GM21528 (cell line): Measurements from ENCODE around the gene PIK3R1.
"Not testable (repeated sequence)": the region's sequence is repeated elsewhere in the genome, so short reads cannot be mapped to it uniquely, and the experiment has no call there.

Experiments
- ATAC-seq: cut with Tn5 transposase; IDR thresholded peaks from one replicate; pipeline ENCODE4 v1.9.1; 2021; ENCODE audit warnings: mild to moderate bottlenecking, moderate library complexity; ENCODE audit not compliant: unreplicated experiment, low FRiP score

PIK3R1 gene

DNA sequence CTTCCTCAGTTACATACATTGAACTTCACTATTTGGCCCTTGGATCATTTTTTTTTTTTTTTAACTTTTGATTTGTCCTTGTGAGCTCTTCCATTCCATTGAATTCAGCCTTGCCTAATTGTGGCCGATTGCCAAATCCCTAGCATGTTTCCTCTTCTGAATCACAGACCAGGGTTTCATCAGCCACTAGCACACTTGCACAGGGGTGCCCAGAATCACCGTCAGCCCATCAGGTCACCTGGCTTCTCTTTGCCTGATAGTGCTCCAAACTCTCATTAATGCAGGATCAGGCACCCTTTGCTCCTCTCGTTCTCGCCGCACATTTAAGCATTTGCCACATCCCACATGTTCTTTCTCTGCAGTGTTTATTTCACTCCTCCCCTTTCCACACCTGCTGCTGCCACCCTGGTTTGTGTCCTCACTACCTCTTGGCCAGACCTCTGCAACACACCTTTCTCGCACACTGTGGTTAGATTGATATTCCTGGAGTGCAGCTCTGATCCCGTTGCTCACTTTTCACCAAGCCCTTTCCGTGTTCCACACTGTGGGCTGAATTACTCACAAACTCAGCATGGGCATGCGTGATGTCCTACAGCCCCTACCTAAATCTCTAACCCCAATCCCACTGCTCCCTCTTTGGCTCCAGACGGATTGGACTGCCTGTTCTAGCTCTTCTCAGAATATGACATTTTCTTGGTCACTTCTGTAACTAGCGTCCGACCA lies 9.8 kb downstream of the PIK3R1 start:
- ATAC-seq = no peak

DNA sequence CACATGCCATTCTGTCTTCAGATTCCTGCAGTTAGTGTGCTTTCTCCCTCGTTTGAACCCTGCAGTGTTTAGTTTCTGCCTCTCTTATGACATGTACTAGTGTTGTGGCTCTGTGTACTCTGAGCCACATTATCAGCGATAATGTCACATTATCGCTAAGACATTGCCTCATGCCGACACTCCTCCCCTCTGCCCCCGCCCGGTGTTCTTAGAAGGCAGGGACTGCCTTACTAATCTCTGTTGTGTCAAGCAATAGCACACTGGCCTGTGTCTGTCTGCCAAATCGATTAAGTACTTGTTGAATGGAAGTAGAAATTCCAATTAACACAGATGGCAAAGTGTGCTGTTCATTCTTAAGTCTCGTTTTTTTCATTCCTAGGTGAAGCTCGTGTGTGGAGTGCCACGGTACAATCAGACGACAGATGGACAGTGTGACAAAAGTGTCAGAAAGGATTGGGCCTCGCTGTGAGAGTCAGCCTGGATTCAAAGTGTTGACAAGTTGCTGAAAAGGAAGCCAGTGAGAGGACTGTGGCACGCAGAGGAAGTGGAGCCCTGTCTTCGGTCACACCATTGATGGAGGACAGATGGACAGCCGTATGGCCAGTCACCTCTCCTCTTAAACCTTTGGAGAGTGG lies 10.5 kb downstream of the PIK3R1 start:
- no peak for ATAC-seq

GRCh38 chr5:68226546-68227073 lies 11.1 kb downstream of the PIK3R1 start:
- no peak for ATAC-seq

GRCh38 chr5:68227532-68228160 lies 12.1 kb downstream of the PIK3R1 start:
- ATAC-seq = no peak

- ATAC-seq = no peak
These were observed 13.9 kb downstream of the PIK3R1 start for GRCh38 chr5:68229416-68229815.

GRCh38 chr5:68230285-68230684 lies 14.7 kb downstream of the PIK3R1 start:
- ATAC-seq = no peak

- no peak for ATAC-seq
These were observed 16.0 kb downstream of the PIK3R1 start for GRCh38 chr5:68231414-68232076.

- no peak for ATAC-seq
These were observed 16.7 kb downstream of the PIK3R1 start for GRCh38 chr5:68232277-68232676.

- ATAC-seq = no peak
These were observed 17.5 kb downstream of the PIK3R1 start for GRCh38 chr5:68233075-68233474.

- ATAC-seq = not testable (repeated sequence)
These were observed 19.7 kb downstream of the PIK3R1 start for GRCh38 chr5:68235229-68235628.

DNA sequence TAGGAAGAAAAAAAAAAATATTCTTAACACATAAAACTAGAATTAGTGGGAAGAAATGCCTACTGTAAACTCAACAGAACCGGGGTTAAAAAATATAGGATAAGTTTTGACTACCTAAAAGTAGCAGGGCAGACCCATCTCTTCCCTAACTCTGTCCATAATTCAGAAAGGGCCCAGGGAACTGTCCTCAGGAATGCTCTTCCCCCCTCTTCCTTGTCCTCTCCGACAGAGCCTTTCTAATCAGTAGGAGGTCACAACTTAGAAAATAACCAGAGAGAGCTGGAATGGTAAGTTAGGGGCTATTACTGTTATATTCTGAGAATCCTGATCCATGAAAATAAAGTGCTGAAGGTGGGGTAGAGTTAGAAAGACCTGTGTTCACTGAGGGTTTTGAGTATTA lies 22.2 kb downstream of the PIK3R1 start:
- ATAC-seq = no peak

GRCh38 chr5:68239487-68239886 lies 23.9 kb downstream of the PIK3R1 start:
- peak; percentile 92 for ATAC-seq

GRCh38 chr5:68240202-68240601 lies 24.6 kb downstream of the PIK3R1 start:
- peak; percentile 54 for ATAC-seq

DNA sequence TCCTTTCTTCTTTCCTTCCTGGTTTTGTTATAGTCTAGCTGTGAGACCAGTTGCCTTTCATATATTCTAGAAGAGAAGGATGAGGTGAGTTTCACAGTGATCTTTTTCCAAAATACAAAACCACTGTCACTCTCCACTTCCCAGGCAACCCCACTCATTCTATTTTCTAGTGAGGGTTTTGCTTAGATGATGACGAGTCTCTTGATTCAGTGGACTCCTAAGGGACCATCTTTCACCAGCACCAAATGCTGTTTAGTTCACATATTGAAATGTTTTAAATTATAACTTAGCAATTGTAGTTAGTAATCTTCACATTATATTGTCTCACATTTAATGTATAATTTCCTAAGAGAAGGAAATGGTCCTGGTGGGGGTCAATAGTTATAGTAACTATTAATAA lies 25.2 kb downstream of the PIK3R1 start:
- no peak for ATAC-seq

DNA sequence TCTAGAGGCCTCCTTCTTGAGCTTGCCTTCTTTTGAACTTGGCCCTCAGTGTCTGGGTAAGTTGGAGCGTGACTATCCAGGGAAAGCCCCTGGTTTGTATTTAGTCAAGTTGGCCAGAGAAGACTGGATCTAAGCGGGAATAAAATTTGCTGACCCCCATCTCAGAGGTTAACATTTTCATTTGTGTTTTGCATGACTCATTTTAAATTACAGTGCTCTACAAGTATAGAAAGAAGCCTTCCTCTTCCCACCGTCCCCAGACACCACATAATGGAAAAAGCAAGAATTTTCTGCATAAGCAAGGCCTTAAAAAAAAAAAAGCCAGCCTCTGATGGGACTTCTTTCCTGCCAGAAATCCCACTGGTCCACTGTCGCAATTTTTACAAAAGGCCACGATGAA lies 27.2 kb downstream of the PIK3R1 start:
- ATAC-seq = no peak

- ATAC-seq = no peak
These were observed 27.7 kb downstream of the PIK3R1 start for GRCh38 chr5:68243251-68243650.

DNA sequence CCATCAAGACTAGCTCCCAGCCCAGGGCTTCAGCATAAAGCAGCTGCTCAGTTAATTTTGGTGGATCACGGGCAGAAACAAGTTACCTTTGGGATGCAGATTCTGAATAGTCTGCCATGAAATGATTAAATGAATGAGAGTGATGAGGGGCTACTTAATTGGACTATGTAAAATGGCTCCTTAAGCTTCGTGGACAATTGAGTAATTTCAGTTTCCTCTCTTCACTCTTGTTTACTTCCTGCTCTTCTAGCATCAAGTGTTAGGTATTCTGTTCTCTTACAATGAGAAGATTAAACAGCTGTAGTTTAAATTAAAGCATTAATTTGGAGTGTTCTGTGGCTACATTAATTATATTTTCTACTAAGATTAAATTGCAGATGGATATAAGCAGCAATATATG lies 28.1 kb downstream of the PIK3R1 start:
- no peak for ATAC-seq

- ATAC-seq = no peak
These were observed 29.8 kb downstream of the PIK3R1 start for GRCh38 chr5:68245319-68245718.

DNA sequence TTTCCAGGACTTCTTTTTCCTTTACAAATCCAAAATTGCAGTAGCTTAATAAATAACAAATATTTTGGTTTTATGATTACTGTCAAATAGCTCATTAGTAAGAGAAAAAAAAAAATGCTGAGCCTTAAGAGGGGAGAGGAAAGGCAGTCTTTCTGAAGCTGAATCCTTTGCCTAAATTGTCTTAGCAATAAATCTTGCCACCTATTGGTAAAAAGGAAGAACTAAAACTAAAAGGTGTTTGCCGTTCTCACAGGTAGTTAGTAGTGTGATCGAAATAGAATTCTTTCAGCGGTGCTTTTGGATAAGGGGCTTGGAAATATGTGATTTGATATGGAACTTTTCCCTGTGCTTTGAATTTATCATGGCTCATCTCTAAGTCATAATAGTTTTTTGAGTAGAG lies 31.2 kb downstream of the PIK3R1 start:
- ATAC-seq = no peak

- ATAC-seq = no peak
These were observed 32.1 kb downstream of the PIK3R1 start for GRCh38 chr5:68247627-68248026.

DNA sequence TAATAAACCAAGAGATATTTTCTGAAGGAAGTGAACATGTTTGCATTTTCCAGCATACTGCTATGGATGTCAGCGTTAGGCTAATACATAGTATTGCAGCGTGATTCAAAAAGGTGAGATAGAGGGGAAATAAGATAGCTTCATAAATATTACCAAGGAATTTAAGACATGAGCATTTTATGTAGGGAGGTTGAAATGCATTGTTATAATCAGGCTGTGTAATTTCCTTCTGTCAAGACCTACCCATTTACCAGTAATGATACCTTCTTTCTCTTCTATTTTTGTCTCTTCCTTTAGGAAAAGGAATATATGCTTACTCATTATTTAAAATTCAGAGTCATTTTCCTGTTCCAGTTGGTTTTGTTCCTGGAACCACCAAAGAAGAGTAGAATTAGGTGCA lies 33.3 kb downstream of the PIK3R1 start:
- no peak for ATAC-seq
